ENCODE results near the gene COL17A1. TPM values are rescaled to one million over a fixed set of nuclear protein-coding genes. Genes with fewer than 3 reads are reported as not detected.

Gene COL17A1
- total and polyA plus RNA-seq, 8 donors, result 0.45 to 53.3 (median 4.5) TPM

DNA sequence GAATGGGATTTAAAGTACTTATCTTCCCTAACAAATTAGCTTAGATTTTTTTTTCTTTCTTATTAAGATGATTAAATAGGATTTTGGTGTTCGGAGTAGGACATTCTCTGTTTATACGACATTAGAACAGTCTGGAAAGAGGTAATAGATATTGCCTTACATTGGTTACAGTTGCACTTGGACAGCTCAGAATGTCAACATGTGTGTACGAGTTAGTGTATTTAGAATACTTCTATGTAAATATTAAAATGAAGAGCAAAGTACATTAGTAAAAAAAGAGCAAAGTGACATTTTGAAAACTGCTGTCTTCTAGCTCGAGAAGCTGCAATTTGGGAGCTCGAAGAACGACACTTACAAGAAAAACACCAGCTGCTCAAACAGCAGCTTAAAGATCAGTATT, 67.2 kb downstream of the COL17A1 start:
- no peak overlapping the region for H3K4me3 ChIP-seq
- H3K4me1 ChIP-seq, result no peaks in the 10 kb centered on the region
- peaks cover 52 to 77% (median 64%) of the 10 kb centered on the region in 4 donors for H3K36me3 ChIP-seq
- H3K27me3 ChIP-seq, result no peaks in the 10 kb centered on the region
- WGBS, 5 donors, result 84 to 89% (median 88%) methylated on average over 6 of the region's 6 CpGs
- no peaks in the 10 kb centered on the region for H3K9me3 ChIP-seq
- TF ChIP-seq, protein P1, sequence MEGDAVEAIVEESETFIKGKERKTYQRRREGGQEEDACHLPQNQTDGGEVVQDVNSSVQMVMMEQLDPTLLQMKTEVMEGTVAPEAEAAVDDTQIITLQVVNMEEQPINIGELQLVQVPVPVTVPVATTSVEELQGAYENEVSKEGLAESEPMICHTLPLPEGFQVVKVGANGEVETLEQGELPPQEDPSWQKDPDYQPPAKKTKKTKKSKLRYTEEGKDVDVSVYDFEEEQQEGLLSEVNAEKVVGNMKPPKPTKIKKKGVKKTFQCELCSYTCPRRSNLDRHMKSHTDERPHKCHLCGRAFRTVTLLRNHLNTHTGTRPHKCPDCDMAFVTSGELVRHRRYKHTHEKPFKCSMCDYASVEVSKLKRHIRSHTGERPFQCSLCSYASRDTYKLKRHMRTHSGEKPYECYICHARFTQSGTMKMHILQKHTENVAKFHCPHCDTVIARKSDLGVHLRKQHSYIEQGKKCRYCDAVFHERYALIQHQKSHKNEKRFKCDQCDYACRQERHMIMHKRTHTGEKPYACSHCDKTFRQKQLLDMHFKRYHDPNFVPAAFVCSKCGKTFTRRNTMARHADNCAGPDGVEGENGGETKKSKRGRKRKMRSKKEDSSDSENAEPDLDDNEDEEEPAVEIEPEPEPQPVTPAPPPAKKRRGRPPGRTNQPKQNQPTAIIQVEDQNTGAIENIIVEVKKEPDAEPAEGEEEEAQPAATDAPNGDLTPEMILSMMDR (IDR thresholded peaks at IDR 0.05), result no peak
- no peak for TF ChIP-seq POLR2A (IDR thresholded peaks at IDR 0.05)
- no peak for TF ChIP-seq EP300 (IDR thresholded peaks at IDR 0.05)
- no peak for TF ChIP-seq POLR2AphosphoS5 (IDR thresholded peaks at IDR 0.05)
- H3K27ac ChIP-seq, result no peak overlapping the region
- intact Hi-C loops (cut with DNase I; ENCODE audit: low total_unique reads), result no loop called here
- DNase-seq, result no peak

DNA sequence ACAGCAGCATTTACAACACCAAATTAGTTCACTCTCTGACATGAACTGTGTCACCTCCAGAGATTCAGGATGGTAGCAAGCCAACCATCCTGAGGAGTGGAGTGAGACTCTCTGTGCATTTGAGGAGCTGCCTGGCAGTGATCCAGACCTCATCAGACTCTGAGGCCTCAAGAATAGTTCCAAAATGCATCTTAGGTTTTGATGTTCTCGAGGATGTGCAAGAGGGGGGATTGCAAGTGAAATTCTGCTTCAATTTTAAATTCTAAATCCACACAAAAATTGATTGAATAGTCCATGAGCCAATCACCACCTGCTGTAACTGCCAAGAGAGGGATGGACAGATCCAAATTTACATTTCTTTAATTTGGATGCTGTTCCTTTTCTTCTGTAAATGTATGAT, 69.0 kb downstream of the COL17A1 start:
- Histone ChIP-seq H3K4me3 (no peak overlapping the region), H3K27me3 (no peaks in the 10 kb centered on the region), H3K9me3 (no peaks in the 10 kb centered on the region), H3K36me3 (peaks cover 36 to 72% (median 57%) of the 10 kb centered on the region in 4 donors), H3K4me1 (no peaks in the 10 kb centered on the region), H3K27ac (no peak overlapping the region)
- intact Hi-C loops (cut with DNase I; ENCODE audit: low total_unique reads), result no loop called here
- 69 to 95% (median 78%) methylated on average over 1 of the region's 1 CpG for WGBS, 5 donors
- TF ChIP-seq, protein P1 (IDR thresholded peaks at IDR 0.05), result no peak
- no peak for DNase-seq

DNA sequence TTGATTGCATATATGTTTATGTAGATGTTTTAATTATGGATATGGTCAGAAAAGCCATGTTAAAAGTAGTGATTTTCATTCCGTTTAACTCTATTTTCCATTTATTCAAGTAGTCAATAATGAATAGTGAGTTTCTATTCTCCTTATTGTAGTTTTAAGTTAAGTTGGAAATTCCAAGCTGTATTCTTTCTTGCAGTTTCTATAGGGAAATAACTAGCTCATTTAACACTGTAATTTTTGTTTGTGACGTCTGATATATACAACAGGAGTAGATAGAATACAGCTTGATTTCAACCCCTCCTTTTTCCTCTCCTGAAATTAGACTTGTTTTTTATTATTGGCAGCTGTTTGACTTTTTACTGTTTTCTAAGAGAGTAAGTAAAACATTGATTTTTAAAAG, 71.5 kb downstream of the COL17A1 start:
- TF ChIP-seq POLR2AphosphoS5 (IDR thresholded peaks at IDR 0.05) (no peak), EP300 (IDR thresholded peaks at IDR 0.05) (no peak), POLR2A (IDR thresholded peaks at IDR 0.05) (no peak)
- TF ChIP-seq, protein P1 (IDR thresholded peaks at IDR 0.05), result no peak
- no peaks in the 10 kb centered on the region for H3K9me3 ChIP-seq
- intact Hi-C loops (cut with DNase I; ENCODE audit: low total_unique reads), result no loop called here
- no peak for DNase-seq
- no peak overlapping the region for H3K4me3 ChIP-seq
- peaks cover 11 to 69% (median 47%) of the 10 kb centered on the region in 4 donors for H3K36me3 ChIP-seq
- no peaks in the 10 kb centered on the region for H3K4me1 ChIP-seq
- H3K27me3 ChIP-seq, result no peaks in the 10 kb centered on the region
- WGBS, 5 donors, result 88 to 93% (median 90%) methylated on average over 2 of the region's 2 CpGs
- no peak overlapping the region for H3K27ac ChIP-seq

DNA sequence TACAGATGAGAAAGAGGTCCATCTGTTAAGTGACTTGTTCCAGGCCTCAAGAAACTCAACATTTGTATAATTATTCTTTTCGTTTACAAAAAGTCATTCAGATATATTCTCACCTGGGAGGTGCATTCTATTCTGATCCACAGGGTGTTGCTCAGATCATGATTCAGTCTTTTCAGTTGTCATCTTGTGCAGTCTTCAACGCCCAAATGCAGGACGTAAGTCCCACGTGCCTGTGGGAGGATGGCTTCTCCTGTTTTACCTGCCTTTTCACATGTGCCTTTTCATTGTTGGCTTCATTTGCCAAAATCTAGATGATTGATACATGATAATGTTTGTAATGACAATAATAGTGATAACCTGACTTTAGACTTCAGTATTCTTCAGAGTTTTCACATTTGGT, 72.2 kb downstream of the COL17A1 start:
- intact Hi-C loops (cut with DNase I; ENCODE audit: low total_unique reads), result no loop called here
- no peaks in the 10 kb centered on the region for H3K4me1 ChIP-seq
- 92 to 96% (median 94%) methylated on average over 4 of the region's 4 CpGs for WGBS, 5 donors
- no peaks in the 10 kb centered on the region for H3K9me3 ChIP-seq
- no peak overlapping the region for H3K4me3 ChIP-seq
- H3K36me3 ChIP-seq, result peaks cover 5 to 69% (median 45%) of the 10 kb centered on the region in 4 donors
- TF ChIP-seq POLR2AphosphoS5 (IDR thresholded peaks at IDR 0.05), result no peak
- TF ChIP-seq, protein P1 (IDR thresholded peaks at IDR 0.05), result no peak
- TF ChIP-seq EP300 (IDR thresholded peaks at IDR 0.05), result no peak
- no peak for TF ChIP-seq POLR2A (IDR thresholded peaks at IDR 0.05)
- no peak overlapping the region for H3K27ac ChIP-seq
- no peak for DNase-seq
- H3K27me3 ChIP-seq, result no peaks in the 10 kb centered on the region

Measured in stomach (tissue), 9 donors.